GM21367 (cell line): ENCODE measurements around the gene FAM163B.
"Not testable (repeated sequence)": the region's sequence is repeated elsewhere in the genome, so short reads cannot be mapped to it uniquely, and the experiment has no call there.

Experiments
- ATAC-seq: cut with Tn5 transposase; IDR thresholded peaks from one replicate; pipeline ENCODE4 v1.9.1; 2021; ENCODE audit not compliant: unreplicated experiment

The FAM163B gene

DNA sequence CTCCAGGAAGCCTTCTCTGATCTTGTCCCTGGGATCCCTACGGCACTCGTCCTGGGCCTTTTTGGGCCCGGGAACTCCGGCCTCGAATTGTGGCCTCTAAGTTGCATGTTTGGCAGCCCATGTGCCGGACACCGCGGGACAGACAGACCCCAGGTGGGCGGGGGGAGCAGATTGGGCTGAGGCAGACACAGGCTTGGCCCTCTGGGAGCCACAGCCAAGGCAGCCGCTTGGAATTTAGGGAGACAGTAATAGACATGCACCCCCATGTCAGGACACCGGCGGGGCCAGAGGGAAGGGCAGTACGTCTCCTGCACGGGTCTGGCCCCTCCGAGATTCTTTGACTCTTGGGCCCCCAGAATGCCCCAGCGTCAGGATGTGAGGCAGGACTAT, 38.5 kb downstream of the FAM163B start:
- no peak for ATAC-seq

DNA sequence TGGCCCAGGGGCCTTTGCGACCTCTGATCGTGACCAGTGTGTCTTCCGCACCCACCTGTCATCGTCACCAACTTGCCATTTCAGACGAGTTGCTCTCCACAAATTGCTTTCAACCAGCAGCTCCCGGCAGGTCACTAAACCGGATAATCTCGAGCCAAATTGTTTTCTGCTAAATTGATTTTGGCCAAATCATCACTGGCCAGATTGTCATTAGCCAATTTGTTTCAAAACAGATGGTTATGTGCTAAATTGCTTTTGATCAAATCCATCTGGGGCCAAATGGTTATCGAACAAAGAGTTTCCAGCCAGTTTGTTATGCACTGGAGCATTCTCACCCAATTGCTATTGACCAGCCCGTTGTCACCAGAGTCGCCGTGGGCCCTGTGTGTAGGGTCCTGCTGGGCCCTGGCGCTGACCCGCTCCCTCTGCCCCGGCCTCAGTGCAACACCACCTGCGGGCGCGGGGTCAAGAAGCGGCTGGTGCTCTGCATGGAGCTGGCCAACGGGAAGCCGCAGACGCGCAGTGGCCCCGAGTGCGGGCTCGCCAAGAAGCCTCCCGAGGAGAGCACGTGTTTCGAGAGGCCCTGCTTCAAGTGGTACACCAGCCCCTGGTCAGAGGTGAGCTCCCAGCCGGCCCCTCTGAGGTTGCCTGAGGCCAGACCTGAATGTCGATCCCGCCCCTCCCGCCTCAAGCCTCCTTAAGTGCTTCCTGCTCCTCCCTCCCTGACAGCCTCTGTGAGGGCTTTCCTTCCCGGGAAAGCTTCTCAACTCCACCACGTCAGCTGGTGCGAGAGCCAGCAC, 39.1 kb downstream of the FAM163B start:
- no peak for ATAC-seq

DNA sequence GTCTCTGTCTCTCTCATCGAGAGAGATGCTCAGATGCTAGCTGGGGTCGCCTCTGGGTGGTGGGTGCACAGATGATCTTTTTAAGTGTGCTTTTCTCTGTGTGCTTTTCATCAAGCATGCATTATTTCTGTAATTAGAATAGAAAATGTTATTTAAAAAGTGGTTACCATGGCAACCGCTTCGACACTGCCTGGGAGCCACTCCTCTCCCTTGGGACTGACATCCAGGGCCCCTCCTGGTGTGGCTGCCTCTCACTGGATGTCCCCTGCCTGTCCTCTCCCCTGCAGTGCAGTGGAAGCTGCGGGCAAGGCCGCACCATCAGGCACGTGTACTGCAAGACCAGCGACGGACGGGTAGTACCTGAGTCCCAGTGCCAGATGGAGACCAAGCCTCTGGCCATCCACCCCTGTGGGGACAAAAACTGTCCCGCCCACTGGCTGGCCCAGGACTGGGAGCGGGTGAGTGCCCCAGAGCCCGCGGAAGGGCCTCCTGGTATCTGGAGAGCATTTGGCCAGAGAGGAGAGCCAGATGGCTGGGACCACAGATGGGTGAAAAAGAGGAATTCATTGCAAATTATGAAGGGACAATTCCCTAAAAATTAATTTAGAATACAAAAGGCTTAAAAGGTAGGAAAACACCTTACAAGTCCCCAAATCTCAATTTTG, 39.9 kb downstream of the FAM163B start:
- no peak for ATAC-seq

DNA sequence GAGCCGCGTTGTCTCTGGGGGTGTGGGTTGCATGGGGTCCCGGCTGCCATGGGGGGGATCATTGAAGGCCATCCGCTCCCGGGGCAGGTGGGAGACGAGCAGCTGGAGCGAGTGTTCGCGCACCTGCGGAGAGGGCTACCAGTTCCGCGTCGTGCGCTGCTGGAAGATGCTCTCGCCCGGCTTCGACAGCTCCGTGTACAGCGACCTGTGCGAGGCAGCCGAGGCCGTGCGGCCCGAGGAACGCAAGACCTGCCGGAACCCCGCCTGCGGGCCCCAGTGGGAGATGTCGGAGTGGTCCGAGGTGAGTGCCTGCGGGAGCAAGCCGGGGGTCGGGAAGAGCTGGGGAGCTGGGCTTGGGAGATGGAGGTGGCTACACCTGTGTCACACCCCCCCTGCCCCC, 41.0 kb downstream of the FAM163B start:
- no peak for ATAC-seq

DNA sequence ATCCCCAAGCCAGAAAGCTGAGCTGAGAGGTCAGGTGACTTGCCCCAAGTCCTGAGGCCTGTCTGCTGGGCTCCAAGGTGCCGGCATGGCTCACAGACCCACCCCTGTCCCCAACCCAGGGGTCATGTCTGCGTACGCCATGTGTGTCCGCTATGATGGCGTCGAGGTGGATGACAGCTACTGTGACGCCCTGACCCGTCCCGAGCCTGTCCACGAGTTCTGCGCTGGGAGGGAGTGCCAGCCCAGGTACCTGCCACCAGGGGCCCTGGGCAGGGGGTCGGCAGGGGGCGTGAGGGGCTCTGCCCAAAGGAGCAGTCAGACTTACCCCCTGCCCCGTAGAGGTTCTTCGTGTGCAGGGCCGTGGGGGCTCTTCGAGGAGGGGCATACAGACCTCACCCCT, 42.4 kb downstream of the FAM163B start:
- ATAC-seq, result no peak

DNA sequence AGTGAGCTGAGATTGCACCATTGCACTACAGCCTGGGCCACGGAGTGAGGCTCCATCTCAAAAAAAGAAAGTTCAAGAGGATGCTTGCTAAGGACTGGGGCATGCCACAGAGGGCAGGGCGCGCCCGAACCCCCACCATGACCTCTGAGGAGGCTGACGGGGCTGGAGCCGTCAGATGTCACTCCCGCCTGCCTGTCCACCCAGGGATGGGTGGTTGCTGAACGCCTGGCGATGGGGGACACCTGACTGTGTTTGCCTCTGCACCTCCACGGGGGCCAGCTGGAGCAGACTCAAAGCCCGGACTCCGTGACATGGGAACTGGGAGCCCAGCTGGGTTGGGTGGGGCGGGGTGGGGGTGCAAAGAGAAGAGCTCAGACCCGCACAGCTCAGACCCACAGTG, 42.8 kb downstream of the FAM163B start:
- no peak for ATAC-seq

DNA sequence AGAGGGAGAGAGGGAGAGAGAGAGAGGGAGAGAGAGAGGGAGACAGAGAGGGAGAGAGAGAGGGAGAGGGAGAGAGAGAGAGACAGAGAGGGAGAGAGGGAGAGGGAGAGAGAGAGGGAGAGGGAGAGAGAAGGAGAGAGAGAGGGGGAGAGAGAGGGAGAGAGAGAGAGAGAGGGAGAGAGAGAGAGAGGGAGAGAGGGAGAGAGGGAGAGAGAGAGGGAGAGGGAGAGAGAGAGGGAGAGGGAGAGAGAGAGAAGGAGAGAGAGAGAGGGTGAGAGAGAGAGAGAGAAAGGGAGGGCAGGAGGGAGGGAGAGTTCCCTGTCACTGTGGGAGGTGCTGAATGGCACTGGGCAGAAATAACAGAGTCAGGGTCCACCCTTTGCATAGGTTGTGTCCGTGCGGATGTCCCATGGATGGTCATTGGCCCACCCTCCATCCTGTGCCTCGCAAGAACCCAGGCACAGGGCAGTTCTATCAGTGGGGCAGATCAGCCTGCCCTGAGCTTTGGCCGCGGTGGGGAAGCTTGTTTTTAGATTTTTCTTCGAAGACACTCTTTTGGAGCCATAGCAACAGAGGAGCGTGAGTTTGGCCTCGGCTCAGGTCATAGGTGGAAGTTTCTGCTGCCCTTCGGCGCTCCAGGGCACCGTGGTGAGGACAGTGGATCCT, 44.6 kb downstream of the FAM163B start:
- no peak for ATAC-seq

DNA sequence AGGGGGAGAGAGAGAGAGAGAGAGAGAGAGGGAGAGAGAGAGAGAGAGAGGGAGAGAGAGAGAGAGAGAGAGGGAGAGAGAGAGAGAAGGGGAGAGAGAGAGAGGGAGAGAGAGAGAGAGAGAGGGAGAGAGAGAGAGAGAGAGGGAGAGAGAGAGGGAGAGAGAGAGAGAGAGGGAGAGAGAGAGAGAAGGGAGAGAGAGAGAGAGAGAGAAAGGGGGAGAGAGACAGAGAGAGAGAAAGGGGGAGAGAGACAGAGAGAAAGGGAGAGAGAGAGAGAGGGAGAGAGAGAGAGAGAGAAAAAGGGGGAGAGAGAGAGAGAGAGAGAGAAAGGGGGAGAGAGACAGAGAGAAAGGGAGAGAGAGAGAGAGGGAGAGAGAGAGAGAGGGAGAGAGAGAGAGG, 45.4 kb downstream of the FAM163B start:
- ATAC-seq, result not testable (repeated sequence)

DNA sequence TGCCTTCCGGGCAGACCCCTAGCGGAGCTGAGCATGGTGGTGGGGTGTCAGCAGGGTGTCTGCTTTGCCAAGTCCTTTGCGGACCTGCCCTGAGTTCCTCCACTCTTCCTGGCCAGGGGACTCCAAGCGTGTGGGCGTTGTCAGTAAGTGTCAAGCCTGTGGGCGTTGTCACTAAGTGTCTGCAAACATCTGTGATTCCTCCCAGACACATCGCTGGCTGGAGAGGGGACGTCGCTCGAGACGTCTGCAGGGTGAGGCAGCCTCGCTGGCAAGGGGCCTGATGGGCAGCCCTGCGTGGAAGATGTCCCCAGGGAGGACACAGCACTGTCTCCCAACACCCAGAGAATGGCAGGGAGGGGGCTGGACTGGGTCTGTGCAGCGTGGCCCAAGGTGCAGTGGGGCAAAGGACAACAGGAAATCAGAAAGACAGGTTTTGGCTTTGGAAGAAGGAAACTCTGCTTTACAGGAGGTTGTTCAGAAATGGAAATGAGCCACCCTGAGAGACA, 45.8 kb downstream of the FAM163B start:
- no peak for ATAC-seq

DNA sequence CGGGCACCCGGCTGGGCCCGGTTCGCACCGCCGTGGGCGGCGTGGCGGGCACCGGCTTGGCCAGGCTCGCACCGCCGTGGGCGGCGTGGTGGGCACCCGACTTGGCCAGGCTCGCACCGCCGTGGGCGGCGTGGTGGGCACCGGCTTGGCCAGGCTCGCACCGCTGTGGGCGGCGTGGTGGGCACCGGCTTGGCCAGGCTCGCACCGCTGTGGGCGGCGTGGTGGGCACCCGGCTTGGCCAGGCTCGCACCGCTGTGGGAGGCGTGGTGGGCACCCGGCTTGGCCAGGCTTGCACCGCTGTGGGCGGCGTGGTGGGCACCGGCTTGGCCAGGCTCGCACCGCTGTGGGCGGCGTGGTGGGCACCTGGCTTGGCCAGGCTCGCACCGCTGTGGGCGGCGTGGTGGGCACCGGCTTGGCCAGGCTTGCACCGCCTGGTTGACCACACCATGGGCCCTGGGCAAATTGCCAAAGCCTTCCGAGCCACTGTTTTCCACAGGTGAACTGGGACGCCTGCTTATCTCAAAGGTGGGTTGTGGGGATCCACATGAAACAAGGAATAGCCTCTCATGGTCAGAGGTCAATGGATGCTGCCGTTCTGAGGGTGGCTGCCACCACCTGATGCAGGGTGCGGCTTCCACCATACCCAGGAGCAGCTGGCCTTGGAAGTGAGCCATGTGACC, 46.4 kb downstream of the FAM163B start:
- no peak for ATAC-seq

DNA sequence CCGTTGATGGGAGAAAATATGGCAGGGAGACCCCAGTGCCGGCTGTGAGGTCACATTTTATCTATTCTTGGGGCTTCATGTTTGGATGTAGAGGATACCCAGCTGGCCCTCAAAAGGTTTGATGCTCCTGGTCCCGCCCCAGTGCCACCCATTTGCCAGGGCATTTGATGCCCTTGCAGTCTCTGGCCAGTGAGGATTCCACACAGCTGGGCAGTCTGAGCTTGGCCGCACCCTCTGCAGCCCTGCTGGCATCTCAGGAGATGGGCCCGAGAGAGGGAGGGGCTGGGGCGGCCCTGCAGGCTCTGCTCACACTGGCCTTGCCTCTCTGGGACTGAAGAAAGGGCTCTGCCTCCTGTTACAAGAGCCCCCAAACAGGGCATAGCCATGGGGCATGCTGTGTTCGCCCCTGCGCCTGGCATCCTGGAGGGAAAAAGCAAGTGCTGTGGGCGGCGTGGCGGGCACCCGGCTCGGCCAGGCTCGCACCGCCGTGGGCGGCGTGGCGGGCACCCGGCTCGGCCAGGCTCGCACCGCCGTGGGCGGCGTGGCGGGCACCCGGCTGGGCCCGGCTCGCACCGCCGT, 47.1 kb downstream of the FAM163B start:
- ATAC-seq, result no peak

DNA sequence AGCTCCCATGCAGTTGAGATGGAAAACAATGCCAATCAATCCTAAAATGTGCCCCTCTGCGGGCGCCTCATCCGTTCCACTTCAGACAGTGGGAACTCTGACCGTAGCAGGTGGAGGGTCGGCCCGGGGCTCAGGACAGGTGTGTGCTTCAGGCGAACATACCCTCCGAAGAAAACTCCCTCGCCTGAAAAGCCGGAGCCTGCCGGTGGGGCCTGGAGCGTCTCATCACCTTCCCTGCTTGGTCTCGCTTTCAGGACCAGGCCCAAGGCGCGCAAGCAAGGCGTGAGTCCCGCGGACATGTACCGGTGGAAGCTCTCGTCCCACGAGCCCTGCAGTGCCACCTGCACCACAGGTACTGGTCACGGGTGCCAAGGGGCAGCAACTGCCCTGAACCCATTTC, 48.2 kb downstream of the FAM163B start:
- no peak for ATAC-seq

DNA sequence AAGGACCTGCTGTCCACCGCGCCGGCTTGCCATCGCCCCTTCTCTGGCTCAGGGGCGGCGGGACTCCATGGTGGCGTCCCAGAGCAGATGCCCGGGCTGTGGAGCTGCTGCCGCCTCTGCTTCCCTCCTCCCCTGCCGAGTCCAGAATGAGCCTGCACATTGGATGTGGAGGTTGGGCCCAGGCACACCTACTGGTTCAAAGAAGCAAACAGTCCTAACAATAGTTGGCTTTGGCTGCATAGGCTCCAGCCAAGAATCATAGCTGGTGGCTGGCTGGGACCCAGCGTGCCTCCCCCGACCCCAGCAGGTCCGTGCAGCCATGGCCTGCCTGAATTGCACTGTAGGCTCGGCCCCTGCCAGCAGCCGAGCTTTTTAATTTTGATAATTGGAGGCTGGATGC, 48.9 kb downstream of the FAM163B start:
- ATAC-seq, result no peak

DNA sequence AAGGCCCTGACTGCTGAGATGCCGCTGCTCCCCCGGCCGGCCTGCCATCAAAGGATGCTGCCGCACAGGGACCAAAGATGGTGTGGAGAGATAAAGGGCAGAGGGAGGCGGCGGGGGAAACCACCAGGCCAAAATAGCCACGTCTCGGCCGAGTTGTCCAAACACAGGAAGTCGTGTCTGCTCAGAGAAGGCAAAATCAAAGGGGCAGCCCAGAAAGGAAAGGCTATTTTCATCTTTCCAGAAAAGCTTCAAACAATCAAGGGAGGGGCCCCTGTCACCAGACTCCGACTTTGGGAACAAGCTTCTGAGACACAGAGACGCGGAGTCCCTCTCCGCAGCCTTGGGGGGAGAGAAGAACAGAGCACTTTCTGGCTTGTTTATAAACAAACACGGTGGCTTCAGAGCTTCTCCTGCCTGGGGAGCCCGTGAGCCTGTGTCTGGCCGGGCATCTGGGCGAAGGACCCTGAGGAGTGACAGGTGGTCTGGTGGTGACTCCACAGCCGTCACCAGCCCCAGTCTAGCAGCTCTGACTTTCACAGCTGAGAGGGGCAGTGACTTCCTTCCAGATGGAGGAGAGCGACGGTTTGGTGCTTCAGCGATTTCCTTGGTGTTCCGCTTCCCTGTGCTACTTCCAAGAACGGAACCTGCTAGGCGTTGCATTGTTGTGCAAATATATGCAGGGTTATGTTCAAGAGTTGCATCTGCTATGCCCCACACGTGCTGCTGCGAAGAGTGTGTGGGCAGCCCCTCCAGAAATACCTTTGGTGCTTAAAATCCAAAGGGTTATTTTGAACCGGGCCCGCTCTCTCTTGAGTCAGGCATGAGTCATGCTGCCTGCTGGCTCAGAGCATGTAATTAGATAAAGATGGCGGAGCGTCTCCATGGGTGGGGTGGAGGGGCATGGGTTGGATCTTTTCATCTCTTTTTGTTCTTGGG, 50.7 kb downstream of the FAM163B start:
- ATAC-seq, result no peak

DNA sequence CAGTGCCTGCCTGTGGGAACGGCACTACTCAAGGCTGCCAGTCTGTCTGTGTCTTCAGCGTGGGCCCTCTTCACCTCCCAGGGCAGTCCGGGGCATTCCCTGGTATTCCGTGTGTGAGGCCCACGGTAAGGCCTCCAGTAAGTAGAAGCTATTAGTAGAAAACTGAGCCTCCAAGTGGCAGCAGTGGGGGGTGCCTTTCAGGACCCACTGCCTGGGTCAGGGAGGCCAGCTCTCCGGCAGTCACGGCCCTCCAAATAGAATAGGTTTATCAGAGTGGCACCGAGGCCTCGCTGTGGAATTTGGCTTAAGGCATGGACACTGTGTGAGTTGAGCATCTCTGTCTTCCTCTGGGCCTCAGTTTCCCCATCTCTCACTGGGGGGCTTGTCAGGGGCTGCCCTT, 51.6 kb downstream of the FAM163B start:
- ATAC-seq, result no peak

DNA sequence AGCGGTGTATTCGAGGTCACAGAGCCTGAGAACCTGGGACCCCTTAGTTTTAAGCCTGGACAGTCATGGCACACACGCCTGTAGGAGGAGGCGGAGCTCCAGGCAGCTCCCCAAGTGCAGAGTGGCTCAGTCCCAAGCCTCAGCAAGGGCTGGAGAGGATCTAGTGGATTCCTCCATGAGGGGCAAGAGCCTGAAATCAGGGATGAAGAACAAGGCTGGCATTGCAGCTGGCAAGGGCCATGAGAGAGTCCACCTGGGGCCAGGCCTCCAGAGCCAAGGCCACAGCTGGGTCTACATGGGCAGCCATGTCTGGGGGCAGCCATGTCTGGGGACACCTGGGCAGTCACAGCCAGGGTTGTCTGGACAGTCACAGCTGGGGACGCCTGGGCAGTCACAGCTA, 52.8 kb downstream of the FAM163B start:
- ATAC-seq, result no peak

DNA sequence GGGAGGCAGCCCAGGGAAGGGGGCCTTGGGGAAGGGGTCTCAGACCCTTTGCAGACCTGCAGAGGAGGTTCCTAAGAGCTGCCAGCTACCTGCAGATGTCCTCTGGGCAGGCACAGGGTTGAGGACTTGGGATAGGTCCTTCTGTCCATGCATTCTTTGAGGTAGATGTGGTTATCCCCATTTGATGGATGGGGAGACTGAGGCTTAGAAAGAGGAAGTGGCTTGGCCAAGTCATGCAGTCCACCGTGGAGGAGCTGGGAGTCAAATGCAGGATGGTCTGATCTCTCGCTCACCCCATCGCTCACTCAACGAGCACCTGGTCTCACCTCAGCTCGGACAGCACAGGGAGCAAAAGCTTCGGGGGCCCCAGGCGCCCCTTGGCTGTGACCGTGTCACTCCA, 54.5 kb downstream of the FAM163B start:
- ATAC-seq, result no peak

DNA sequence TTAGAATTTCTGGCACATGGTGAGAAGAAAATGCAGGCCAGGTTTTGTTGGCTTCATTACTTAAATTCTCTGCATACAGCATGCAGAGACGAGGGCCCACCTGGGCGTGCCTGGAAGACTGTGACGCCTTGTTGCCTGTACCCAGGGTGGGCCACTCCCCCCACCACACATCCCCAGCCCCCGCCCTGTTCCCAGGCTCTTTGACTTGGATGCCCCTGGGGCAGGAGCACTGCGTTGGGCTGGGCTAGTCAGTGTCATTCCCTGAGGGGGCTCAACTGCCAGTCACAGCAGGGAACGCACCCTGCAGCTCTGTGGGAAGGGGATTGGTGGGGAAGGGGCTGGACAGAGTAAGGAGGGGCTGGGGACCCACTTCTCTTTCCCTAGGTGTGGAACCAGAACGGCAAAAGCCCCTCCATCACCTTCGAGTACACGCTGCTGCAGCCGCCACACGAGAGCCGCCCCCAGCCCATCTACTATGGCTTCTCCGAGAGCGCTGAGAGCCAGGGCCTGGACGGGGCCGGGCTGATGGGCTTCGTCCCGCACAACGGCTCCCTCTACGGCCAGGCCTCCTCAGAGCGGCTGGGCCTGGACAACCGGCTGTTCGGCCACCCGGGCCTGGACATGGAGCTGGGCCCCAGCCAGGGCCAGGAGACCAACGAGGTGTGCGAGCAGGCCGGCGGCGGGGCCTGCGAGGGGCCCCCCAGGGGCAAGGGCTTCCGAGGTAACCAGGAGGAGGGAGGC, 55.0 kb downstream of the FAM163B start:
- no peak for ATAC-seq

DNA sequence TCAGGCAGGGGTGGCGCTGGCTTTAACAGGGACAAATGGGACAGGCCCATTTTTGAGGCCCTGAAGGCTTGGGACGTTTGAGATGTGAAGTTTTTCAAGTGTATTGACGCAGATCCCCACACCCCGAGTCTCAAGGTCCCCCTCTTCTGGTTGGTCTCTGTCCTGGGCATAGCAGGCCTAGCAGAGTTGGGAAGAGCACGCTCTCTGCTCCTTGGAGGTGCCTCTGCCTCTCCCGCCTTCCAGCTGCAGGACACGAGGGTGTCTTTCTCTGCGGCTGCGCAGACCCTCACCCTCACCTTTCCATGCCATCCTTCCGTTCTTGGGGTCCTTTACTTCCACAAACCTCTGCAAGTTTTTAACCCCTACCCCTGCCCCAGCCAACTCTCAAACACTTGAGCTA, 56.1 kb downstream of the FAM163B start:
- ATAC-seq, result no peak
